ENCODE measurements around the gene SCGN.

Gene SCGN

GRCh38 chr6:25640891-25641290 lies 11.1 kb upstream of the SCGN start:
- DNase-seq: no peak

GRCh38 chr6:25641377-25641776 lies 10.6 kb upstream of the SCGN start:
- DNase-seq: no peak

- no peak for DNase-seq
These were observed 9.9 kb upstream of the SCGN start for GRCh38 chr6:25641940-25642666.

DNA sequence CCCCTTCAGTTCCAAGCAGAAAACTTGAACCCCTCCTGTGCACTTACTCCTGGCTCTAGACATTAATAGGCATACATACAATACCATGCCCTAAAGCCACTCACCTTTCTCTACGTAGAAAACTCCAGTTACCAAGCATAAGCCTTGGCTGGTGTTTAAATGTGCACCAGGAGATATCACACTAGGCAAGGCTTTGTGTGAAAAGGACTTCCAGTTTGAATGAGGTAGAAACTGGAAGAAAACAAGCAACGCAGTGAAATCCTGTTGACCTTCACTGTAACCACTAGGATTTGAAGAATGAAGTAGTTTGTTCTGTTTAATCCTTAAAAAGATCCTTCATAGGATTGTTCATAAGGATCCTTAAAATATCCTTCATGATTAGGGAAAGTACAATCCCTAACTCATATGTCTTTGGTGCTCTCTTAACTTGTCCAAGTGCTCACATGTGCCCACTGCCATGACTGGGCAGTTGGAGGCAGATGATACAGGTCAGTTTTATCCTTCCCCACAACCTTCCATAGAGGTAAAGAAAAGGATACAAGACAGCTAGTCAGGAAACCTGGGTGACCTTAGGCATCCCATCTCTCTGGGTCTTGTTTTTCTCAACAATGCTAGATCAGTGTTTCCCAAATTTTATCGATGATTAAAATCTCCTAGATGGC lies 9.2 kb upstream of the SCGN start:
- DNase-seq: no peak

GRCh38 chr6:25645916-25646315 lies 6.1 kb upstream of the SCGN start:
- no peak for DNase-seq

DNA sequence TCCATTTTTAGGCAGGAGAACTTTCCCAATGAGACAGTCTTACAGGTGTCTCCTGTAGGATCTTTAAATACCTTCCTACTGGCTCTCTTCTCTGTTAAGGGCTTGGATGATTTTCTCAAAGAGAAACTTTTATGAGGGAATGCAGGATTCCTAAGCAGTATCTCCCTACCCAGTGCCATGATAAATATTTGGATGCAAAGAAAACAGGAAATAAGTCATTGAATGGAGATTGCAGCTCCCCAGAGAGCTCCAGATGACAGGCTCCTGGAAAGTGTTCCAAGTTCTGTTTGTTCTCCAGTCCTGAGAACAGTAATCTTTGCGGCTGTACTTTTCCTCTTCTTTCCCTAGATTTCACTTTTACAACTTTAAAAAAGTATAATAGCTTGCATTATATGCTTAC lies 2.4 kb upstream of the SCGN start:
- DNase-seq: no peak

DNA sequence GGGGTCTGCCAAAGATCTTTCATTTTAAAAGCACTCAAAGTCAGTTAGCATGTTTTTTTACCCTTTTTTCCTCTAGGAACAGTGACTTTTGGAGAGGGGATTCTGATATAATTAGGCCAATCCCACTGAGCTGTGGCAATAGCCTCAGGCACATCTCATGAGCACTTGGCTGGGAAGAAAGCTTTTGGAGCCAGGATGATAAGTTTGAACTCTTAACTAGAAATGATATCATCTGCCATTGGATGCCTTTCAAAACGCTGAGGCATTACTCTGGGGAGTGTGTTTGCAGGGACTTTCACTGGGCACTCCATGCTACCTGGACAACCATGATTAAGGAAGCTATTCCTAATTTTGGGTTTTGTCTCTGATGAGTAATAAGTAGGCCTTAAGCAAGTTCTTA lies 3.7 kb downstream of the SCGN start:
- DNase-seq: no peak

DNA sequence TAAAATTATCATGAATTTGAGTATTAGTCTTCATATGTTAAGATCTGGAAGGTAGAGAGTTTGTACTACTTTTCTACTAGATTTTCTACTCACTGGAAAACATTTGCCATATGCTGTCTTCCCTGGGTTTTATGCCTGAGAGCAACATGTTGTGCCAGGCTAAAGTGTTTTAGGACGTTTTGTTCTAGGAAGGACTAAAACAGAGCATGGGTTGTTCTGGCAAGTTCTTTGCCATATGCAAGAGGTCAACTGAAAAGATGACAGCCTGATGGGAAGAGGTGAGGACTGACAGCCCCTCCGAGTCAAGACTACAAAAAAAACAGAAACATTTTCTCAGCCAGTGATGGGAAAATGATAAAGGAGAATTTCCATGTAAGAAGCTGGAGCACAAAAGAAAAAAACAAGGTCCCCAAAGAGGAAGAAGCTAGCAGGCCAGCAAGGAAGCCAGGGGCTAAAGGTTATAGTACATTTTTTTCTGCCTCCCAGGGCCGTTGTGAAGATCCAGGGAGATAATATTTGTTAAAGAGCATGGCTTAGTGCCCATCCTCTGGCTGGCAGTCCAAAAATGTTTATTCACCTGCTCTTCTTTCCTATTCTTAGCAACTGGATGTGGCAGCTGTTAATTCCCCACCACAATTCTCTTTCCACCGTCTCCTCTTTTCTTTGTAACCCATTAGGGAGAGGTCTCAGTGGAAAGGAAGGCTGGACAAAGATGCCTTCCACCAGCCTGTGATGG lies 7.8 kb downstream of the SCGN start:
- peak; percentile 44 for DNase-seq

GRCh38 chr6:25660512-25660911 lies 8.5 kb downstream of the SCGN start:
- DNase-seq: peak; percentile 9

- DNase-seq: no peak
These were observed 9.2 kb downstream of the SCGN start for GRCh38 chr6:25661129-25661779.

DNA sequence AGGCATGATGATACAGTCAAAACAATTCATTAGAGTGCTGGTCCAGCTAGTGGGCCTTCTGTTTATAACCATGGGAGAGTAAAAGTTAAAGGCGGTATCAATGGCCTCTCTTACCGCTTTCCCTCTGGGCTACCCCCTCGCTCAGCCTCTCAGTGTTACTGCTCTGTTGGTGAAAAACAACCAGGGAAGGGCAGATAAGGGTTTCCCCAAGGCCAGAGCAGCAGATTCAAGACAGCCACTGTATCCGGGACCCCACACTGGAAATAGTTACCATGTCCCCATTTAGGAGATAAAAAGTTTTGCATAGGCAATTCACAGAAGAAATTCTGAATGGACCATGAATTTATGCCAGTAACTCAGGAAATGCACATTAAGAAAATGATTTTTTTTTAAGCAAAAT lies 13.4 kb downstream of the SCGN start:
- no peak for DNase-seq

DNA sequence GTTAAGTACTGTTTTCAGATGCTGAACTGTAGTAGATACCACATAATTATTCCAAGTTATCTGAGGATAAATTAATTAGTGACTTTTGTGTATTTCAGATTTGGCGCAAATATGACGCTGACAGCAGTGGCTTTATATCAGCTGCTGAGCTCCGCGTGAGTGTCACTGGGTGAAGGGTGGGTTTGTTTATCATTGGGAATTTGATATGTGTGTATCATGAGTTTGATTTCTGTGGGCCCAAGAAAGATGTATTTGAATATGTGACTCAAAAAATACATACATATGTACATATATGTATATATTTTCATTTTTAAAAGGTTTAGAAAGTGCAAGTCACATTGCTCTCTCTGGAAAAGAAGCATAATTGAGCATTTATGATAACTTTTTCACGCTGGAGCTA lies 17.4 kb downstream of the SCGN start:
- DNase-seq: no peak

DNA sequence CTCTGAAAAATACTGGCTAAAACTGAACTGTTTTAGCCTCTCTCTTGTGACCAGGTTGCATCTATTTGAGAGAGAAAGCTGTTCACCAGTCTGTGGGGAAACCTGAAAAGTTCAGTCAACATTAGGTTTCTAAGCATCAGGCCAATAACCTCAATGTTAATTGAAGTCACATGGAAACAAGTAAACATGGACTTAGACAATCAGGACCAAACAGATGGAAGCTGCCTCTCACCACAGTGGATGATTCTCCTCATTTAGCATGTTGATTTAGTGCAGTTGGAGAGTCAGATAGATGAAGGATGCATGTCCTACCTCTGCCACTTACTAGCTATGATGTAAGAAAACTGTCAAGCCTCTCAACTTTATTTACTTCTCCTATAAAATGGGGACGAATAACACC lies 18.2 kb downstream of the SCGN start:
- peak; percentile 28 for DNase-seq

- DNase-seq: no peak
These were observed 18.9 kb downstream of the SCGN start for GRCh38 chr6:25670793-25671513.

DNA sequence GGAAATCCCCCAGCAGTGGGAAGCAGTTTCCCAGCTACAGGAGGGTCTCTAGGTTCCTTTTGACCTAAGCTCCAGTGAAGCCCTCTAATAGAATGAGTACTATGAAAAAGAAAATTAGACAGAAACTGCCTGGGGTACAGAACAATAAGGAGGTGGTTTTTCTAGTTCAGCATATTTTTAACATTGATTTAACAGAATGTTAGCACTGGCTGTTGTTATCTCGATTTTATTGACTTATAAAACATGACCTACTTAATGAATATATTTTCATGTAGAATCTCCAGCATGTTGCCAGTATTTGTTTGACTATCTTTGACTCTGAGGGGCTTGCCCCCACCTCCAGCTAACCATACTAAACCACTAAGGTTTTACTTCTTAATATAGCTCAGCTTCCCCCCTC lies 19.6 kb downstream of the SCGN start:
- no peak for DNase-seq

- DNase-seq: no peak
These were observed 23.2 kb downstream of the SCGN start for GRCh38 chr6:25675167-25675566.

GRCh38 chr6:25676775-25677174 lies 24.8 kb downstream of the SCGN start:
- no peak for DNase-seq

DNA sequence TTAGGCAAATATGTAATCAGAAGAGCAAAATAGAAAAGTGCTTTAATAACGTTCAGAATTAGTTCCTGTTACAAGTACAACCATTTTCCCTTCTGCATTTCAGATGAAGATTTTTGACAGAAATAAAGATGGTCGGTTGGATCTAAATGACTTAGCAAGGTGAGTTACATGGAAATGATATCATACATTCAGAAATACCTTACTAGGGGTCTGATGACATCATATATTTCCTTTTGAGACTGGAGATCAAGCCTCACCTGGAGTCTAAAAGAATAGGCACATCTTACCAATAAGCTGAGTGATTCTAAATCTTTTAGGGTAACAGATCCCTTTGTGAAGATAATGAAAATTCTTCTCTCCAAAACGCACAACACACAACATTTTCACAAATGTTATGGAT lies 29.8 kb downstream of the SCGN start:
- no peak for DNase-seq

GRCh38 chr6:25682324-25682723 lies 30.3 kb downstream of the SCGN start:
- no peak for DNase-seq

DNA sequence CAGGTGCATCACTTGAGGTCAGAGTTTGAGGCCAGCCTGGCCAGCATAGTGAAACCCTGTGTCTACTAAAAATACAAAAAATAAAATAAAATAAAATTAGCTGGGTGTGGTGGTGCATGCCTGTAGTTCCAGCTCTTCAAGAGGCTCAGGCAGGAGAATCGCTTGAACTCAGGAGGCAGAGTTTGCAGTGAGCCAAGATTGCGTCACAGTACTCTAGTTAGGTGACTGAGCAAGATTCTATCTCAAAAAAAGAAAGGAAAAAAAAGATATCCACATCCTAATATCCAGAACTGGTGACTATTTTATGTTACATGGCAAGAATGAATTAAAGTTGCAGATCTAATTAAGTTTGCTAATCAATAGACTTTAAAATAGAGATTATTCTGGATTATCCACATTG lies 32.5 kb downstream of the SCGN start:
- no peak for DNase-seq

GRCh38 chr6:25685251-25685650 lies 33.2 kb downstream of the SCGN start:
- DNase-seq: no peak

GRCh38 chr6:25685896-25686295 lies 33.9 kb downstream of the SCGN start:
- DNase-seq: no peak

GRCh38 chr6:25686856-25687255 lies 34.8 kb downstream of the SCGN start:
- DNase-seq: no peak
